Measurements from ENCODE around the gene TMEM17.

GRCh38 chr2:62467100-62467474 is 38.9 kb downstream of the TMEM17 start:
- TF ChIP-seq, protein P1, sequence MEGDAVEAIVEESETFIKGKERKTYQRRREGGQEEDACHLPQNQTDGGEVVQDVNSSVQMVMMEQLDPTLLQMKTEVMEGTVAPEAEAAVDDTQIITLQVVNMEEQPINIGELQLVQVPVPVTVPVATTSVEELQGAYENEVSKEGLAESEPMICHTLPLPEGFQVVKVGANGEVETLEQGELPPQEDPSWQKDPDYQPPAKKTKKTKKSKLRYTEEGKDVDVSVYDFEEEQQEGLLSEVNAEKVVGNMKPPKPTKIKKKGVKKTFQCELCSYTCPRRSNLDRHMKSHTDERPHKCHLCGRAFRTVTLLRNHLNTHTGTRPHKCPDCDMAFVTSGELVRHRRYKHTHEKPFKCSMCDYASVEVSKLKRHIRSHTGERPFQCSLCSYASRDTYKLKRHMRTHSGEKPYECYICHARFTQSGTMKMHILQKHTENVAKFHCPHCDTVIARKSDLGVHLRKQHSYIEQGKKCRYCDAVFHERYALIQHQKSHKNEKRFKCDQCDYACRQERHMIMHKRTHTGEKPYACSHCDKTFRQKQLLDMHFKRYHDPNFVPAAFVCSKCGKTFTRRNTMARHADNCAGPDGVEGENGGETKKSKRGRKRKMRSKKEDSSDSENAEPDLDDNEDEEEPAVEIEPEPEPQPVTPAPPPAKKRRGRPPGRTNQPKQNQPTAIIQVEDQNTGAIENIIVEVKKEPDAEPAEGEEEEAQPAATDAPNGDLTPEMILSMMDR (IDR thresholded peaks at IDR 0.05) = no peak
- TF ChIP-seq POLR2AphosphoS5 (IDR thresholded peaks at IDR 0.05) (no peak), EP300 (IDR thresholded peaks at IDR 0.05) (no peak), POLR2A (IDR thresholded peaks at IDR 0.05) (no peak)

All from gastroesophageal sphincter (tissue), 3 donors.